ENCODE results near the gene DNAJC18.
"Not testable (repeated sequence)": the region's sequence is repeated elsewhere in the genome, so short reads cannot be mapped to it uniquely, and the experiment has no call there.

DNAJC18 gene

GRCh38 chr5:139461176-139461575, 21.9 kb upstream of the DNAJC18 start:
- DNase-seq (ENCODE audit: low read depth, low spot score) = no peak

- peak; percentile 51 for DNase-seq (ENCODE audit: low read depth, low spot score)
Observed at GRCh38 chr5:139460455-139460854, 21.1 kb upstream of the DNAJC18 start.

GRCh38 chr5:139459451-139459934, 20.2 kb upstream of the DNAJC18 start:
- peak; percentile 46 for DNase-seq (ENCODE audit: low read depth, low spot score)

- DNase-seq (ENCODE audit: low read depth, low spot score) = peak; percentile 76
Observed at GRCh38 chr5:139458580-139459407, 19.5 kb upstream of the DNAJC18 start.

GRCh38 chr5:139457653-139458306, 18.5 kb upstream of the DNAJC18 start:
- no peak for DNase-seq (ENCODE audit: low read depth, low spot score)

GRCh38 chr5:139457241-139457640, 17.9 kb upstream of the DNAJC18 start:
- no peak for DNase-seq (ENCODE audit: low read depth, low spot score)

- DNase-seq (ENCODE audit: low read depth, low spot score) = no peak
Observed at GRCh38 chr5:139456776-139457175, 17.5 kb upstream of the DNAJC18 start.

- DNase-seq (ENCODE audit: low read depth, low spot score) = no peak
Observed at GRCh38 chr5:139454568-139455290, 15.4 kb upstream of the DNAJC18 start.

GRCh38 chr5:139453683-139454567, 14.6 kb upstream of the DNAJC18 start:
- no peak for DNase-seq (ENCODE audit: low read depth, low spot score)

- DNase-seq (ENCODE audit: low read depth, low spot score) = no peak
Observed at GRCh38 chr5:139451878-139452660, 12.7 kb upstream of the DNAJC18 start.

GRCh38 chr5:139451176-139451575, 11.9 kb upstream of the DNAJC18 start:
- no peak for DNase-seq (ENCODE audit: low read depth, low spot score)

- no peak for DNase-seq (ENCODE audit: low read depth, low spot score)
Observed at GRCh38 chr5:139446956-139447779, 7.8 kb upstream of the DNAJC18 start.

GRCh38 chr5:139445325-139446170, 6.2 kb upstream of the DNAJC18 start:
- DNase-seq (ENCODE audit: low read depth, low spot score) = peak; percentile 80

- peak; percentile 59 for DNase-seq (ENCODE audit: low read depth, low spot score)
Observed at GRCh38 chr5:139443831-139444453, 4.6 kb upstream of the DNAJC18 start.

GRCh38 chr5:139440416-139440815, 1.1 kb upstream of the DNAJC18 start:
- not testable (repeated sequence) for DNase-seq (ENCODE audit: low read depth, low spot score)

- DNase-seq (ENCODE audit: low read depth, low spot score) = no peak
Observed at GRCh38 chr5:139438707-139439012, 665 bp downstream of the DNAJC18 start.

- DNase-seq (ENCODE audit: low read depth, low spot score) = no peak
Observed at GRCh38 chr5:139435676-139436075, 3.6 kb downstream of the DNAJC18 start.

- DNase-seq (ENCODE audit: low read depth, low spot score) = no peak
Observed at GRCh38 chr5:139431706-139432105, 7.6 kb downstream of the DNAJC18 start.
